ENCODE measurements around the gene DHX58. TPM values are rescaled to one million over a fixed set of nuclear protein-coding genes. Genes with fewer than 3 reads are reported as not detected.

DHX58 gene
- total RNA-seq, 1 donor from 2014 or later, result 40.4 TPM

- no peaks in the 10 kb centered on the region for H3K36me3 ChIP-seq
- TF ChIP-seq, protein P1, sequence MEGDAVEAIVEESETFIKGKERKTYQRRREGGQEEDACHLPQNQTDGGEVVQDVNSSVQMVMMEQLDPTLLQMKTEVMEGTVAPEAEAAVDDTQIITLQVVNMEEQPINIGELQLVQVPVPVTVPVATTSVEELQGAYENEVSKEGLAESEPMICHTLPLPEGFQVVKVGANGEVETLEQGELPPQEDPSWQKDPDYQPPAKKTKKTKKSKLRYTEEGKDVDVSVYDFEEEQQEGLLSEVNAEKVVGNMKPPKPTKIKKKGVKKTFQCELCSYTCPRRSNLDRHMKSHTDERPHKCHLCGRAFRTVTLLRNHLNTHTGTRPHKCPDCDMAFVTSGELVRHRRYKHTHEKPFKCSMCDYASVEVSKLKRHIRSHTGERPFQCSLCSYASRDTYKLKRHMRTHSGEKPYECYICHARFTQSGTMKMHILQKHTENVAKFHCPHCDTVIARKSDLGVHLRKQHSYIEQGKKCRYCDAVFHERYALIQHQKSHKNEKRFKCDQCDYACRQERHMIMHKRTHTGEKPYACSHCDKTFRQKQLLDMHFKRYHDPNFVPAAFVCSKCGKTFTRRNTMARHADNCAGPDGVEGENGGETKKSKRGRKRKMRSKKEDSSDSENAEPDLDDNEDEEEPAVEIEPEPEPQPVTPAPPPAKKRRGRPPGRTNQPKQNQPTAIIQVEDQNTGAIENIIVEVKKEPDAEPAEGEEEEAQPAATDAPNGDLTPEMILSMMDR (IDR thresholded peaks at IDR 0.05), result no peak
- peaks cover 6% of the 10 kb centered on the region for H3K4me1 ChIP-seq
- DNase-seq (no peak), ATAC-seq (no peak)
- no peak overlapping the region for H3K4me3 ChIP-seq
- H3K27me3 ChIP-seq (ENCODE audit: low read depth), result no peaks in the 10 kb centered on the region
- H3K9me3 ChIP-seq, result no peaks in the 10 kb centered on the region
- intact Hi-C loops (cut with DNase I), result no loop called here
- no peak overlapping the region for H3K27ac ChIP-seq
Observed at GRCh38 chr17:42060231-42060630, 52.3 kb downstream of the DHX58 start.

- H3K27ac ChIP-seq, result no peak overlapping the region
- no peaks in the 10 kb centered on the region for H3K36me3 ChIP-seq
- TF ChIP-seq, protein P1 (IDR thresholded peaks at IDR 0.05), result no peak
- DNase-seq (no peak), ATAC-seq (no peak)
- peaks cover 6% of the 10 kb centered on the region for H3K4me1 ChIP-seq
- intact Hi-C loops (cut with DNase I), result no loop called here
- H3K27me3 ChIP-seq (ENCODE audit: low read depth), result no peaks in the 10 kb centered on the region
- no peak overlapping the region for H3K4me3 ChIP-seq
- no peaks in the 10 kb centered on the region for H3K9me3 ChIP-seq
Observed at GRCh38 chr17:42059815-42060214, 52.7 kb downstream of the DHX58 start.

DNA sequence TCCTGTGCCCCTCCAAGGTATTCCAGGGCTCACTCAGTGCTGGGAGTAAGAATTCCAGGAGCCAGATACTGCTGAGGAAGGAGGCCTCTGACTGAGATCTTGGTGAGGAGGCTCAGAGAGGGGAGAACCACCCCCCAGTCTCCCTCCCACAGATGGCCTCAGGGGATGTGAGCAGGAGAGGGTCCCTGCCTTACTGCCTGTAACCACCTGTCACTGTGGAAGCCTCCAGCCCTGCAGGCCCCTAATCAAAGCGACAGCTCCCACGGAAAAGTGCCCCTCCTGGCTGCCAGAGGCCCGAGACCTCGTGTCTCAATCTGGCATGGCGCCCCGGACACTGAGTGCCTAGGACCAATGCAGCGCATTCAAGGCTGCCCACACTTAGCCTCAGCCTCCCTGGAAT lies 54.5 kb downstream of the DHX58 start:
- Histone ChIP-seq H3K36me3 (no peaks in the 10 kb centered on the region), H3K4me1 (no peaks in the 10 kb centered on the region), H3K27ac (no peak overlapping the region), H3K4me3 (no peak overlapping the region), H3K27me3 (ENCODE audit: low read depth) (peaks cover 5% of the 10 kb centered on the region), H3K9me3 (no peaks in the 10 kb centered on the region)
- DNase-seq (no peak), ATAC-seq (no peak)
- TF ChIP-seq, protein P1 (IDR thresholded peaks at IDR 0.05), result no peak
- intact Hi-C loops (cut with DNase I), result no loop called here

GRCh38 chr17:42056635-42057034 lies 55.9 kb downstream of the DHX58 start:
- no peak for ATAC-seq
- Histone ChIP-seq H3K27me3 (ENCODE audit: low read depth) (peaks cover 5% of the 10 kb centered on the region), H3K4me1 (no peaks in the 10 kb centered on the region), H3K4me3 (no peak overlapping the region), H3K9me3 (no peaks in the 10 kb centered on the region), H3K27ac (no peak overlapping the region), H3K36me3 (no peaks in the 10 kb centered on the region)
- TF ChIP-seq, protein P1 (IDR thresholded peaks at IDR 0.05), result no peak
- DNase-seq, result no peak
- intact Hi-C loops (cut with DNase I), result no loop called here

- Histone ChIP-seq H3K4me3 (no peak overlapping the region), H3K4me1 (peaks cover 6% of the 10 kb centered on the region), H3K36me3 (no peaks in the 10 kb centered on the region), H3K27me3 (ENCODE audit: low read depth) (peaks cover 5% of the 10 kb centered on the region), H3K27ac (no peak overlapping the region), H3K9me3 (no peaks in the 10 kb centered on the region)
- no peak for DNase-seq
- intact Hi-C loops (cut with DNase I), result no loop called here
- TF ChIP-seq, protein P1 (IDR thresholded peaks at IDR 0.05), result no peak
- no peak for ATAC-seq
Observed at GRCh38 chr17:42055496-42055895, 57.0 kb downstream of the DHX58 start.

DNA sequence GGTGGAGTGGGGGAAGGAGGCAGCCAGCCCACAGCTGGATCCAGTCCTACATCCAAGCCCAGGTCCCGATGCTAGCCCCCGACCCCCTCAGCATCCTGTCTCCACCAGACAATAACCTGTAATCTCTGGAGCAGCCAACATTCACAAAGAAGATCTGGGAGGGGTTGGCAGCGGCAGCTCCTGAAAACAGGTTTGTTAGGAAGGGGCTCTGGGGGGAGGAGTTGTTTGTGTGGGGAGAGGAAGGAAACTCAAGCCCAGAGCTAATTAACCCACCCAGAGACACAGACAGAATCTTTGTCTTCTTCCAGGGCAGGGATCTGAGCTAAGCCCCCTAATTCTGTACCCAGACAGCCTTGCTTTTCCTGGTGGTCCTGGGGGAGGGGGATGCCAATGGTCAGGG lies 57.5 kb downstream of the DHX58 start:
- DNase-seq, result no peak
- Histone ChIP-seq H3K27me3 (ENCODE audit: low read depth) (peaks cover 5% of the 10 kb centered on the region), H3K9me3 (no peaks in the 10 kb centered on the region), H3K4me3 (no peak overlapping the region), H3K27ac (no peak overlapping the region), H3K36me3 (no peaks in the 10 kb centered on the region), H3K4me1 (peaks cover 8% of the 10 kb centered on the region)
- intact Hi-C loops (cut with DNase I), result no loop called here
- no peak for ATAC-seq
- TF ChIP-seq, protein P1 (IDR thresholded peaks at IDR 0.05), result no peak

Measured in lower lobe of right lung (tissue), 2 donors.